ENCODE measurements around the gene SPATS2L. TPM values are rescaled to one million over a fixed set of nuclear protein-coding genes. Genes with fewer than 3 reads are reported as not detected.

The SPATS2L gene
- total RNA-seq, 1 donor from 2014 or later, result 491 TPM

GRCh38 chr2:200297100-200297499 lies 9.4 kb upstream of the SPATS2L start:
- no peak for DNase-seq (ENCODE audit: low read depth)

- no peak for DNase-seq (ENCODE audit: low read depth)
Measured at GRCh38 chr2:200297989-200298388, 8.5 kb upstream of the SPATS2L start.

GRCh38 chr2:200298816-200299215 lies 7.7 kb upstream of the SPATS2L start:
- DNase-seq (ENCODE audit: low read depth), result no peak

- DNase-seq (ENCODE audit: low read depth), result no peak
Measured at GRCh38 chr2:200300065-200300464, 6.4 kb upstream of the SPATS2L start.

GRCh38 chr2:200300638-200301314 lies 5.7 kb upstream of the SPATS2L start:
- no peak for DNase-seq (ENCODE audit: low read depth)

GRCh38 chr2:200301953-200302858 lies 4.3 kb upstream of the SPATS2L start:
- DNase-seq (ENCODE audit: low read depth), result no peak

GRCh38 chr2:200302940-200303727 lies 3.4 kb upstream of the SPATS2L start:
- DNase-seq (ENCODE audit: low read depth), result no peak

GRCh38 chr2:200305797-200306195 lies 697 bp upstream of the SPATS2L start:
- DNase-seq (ENCODE audit: low read depth), result peak; percentile 69

- peak; percentile 62 for DNase-seq (ENCODE audit: low read depth)
Measured at GRCh38 chr2:200306931-200307723, 634 bp downstream of the SPATS2L start.

- DNase-seq (ENCODE audit: low read depth), result no peak
Measured at GRCh38 chr2:200307724-200308545, 1.4 kb downstream of the SPATS2L start.

- peak; percentile 74 for DNase-seq (ENCODE audit: low read depth)
Measured at GRCh38 chr2:200308546-200309295, 2.2 kb downstream of the SPATS2L start.

- no peak for DNase-seq (ENCODE audit: low read depth)
Measured at GRCh38 chr2:200309296-200310049, 3.0 kb downstream of the SPATS2L start.

GRCh38 chr2:200310545-200310971 lies 4.1 kb downstream of the SPATS2L start:
- peak; percentile 77 for DNase-seq (ENCODE audit: low read depth)

GRCh38 chr2:200311139-200311538 lies 4.6 kb downstream of the SPATS2L start:
- no peak for DNase-seq (ENCODE audit: low read depth)

GRCh38 chr2:200314976-200315567 lies 8.6 kb downstream of the SPATS2L start:
- peak; percentile 56 for DNase-seq (ENCODE audit: low read depth)

GRCh38 chr2:200317975-200318374 lies 11.5 kb downstream of the SPATS2L start:
- DNase-seq (ENCODE audit: low read depth), result no peak

- DNase-seq (ENCODE audit: low read depth), result no peak
Measured at GRCh38 chr2:200318940-200319435, 12.5 kb downstream of the SPATS2L start.

All from myocyte (in vitro differentiated cells).